ENCODE results near the gene TNKS2.
A peak's percentile ranks its signal among the peaks of the same experiment; 100 is the strongest.
"Not testable (repeated sequence)": the region's sequence is repeated elsewhere in the genome, so short reads cannot be mapped to it uniquely, and the experiment has no call there.

TNKS2 gene

DNA sequence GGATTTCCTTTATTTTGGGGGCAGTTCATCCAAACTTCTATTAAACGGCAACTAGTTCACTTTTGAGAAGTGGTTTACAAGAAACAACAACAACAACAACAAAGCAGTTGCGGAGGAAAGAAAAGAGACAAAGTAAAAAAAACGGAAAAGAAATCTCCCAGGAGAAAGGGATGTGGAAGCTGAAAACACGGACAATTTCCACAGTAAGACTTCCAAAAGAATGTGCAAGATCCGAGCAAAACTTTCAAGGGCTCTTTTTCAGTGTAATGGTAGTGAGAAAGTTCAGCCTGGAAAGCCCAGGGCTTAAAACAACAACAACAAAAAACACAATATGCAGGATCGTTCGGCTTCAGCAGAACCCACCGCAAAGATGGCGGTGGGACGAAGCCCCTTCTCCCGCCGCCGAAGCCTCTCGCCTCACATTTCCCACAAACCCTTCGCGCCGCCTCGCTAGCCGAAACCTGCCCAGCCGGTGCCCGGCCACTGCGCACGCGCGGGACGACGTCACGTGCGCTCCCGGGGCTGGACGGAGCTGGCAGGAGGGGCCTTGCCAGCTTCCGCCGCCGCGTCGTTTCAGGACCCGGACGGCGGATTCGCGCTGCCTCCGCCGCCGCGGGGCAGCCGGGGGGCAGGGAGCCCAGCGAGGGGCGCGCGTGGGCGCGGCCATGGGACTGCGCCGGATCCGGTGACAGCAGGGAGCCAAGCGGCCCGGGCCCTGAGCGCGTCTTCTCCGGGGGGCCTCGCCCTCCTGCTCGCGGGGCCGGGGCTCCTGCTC lies at the start of gene TNKS2:
TSS of gene TNKS2 (plus strand) at position 553 of the 775 bp plus-strand sequence. CDS start 265 bp downstream, outside the sequence.
- Histone ChIP-seq H3K9ac (ENCODE audit: low read length) (peak within 1 kb of the TSS; percentile 98), H3K4me3 (ENCODE audit: low read length) (peak within 1 kb of the TSS; percentile 99), H3K4me1 (ENCODE audit: control insufficient read depth, insufficient read depth, low read length) (peaks cover 16% of the 10 kb centered on the region), H3K27me3 (ENCODE audit: control insufficient read depth, insufficient read depth, low read length) (no peaks in the 10 kb centered on the region), H3K36me3 (ENCODE audit: control insufficient read depth, insufficient read depth, low read length) (peaks cover 2% of the 10 kb centered on the region), H3K27ac (ENCODE audit: low read depth, low read length) (peak within 1 kb of the TSS; percentile 95)

GRCh38 chr10:91749592-91749991 lies 48.6 kb upstream of the TNKS2 start:
- H3K4me3 ChIP-seq (ENCODE audit: low read length); H3K9ac ChIP-seq (ENCODE audit: low read length); H3K27me3 ChIP-seq (ENCODE audit: control insufficient read depth, insufficient read depth, low read length); H3K27ac ChIP-seq (ENCODE audit: low read depth, low read length); H3K4me1 ChIP-seq (ENCODE audit: control insufficient read depth, insufficient read depth, low read length); H3K36me3 ChIP-seq (ENCODE audit: control insufficient read depth, insufficient read depth, low read length): not testable (repeated sequence)

DNA sequence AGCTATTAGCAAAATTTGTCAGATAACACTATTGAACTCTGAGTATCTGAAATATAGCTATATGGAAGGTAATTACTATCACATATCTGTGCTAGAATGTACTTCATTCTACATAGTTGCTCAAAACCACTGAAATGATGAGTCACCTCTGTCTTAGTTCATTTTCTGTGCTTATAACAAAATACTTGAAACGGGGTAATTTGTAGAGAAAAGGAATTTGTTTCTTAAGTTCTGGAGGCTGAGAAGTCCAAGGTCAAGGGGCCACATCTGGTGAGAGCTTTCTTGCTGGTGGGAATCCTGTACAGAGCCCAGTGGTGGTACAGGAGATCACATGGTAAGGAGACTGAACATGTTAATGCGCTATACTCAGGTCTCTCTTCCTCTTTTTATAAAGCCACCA lies 41.9 kb upstream of the TNKS2 start:
- no peak overlapping the region for H3K4me3 ChIP-seq (ENCODE audit: low read length)
- H3K4me1 ChIP-seq (ENCODE audit: control insufficient read depth, insufficient read depth, low read length): no peaks in the 10 kb centered on the region
- H3K36me3 ChIP-seq (ENCODE audit: control insufficient read depth, insufficient read depth, low read length): no peaks in the 10 kb centered on the region
- no peak overlapping the region for H3K27ac ChIP-seq (ENCODE audit: low read depth, low read length)
- H3K9ac ChIP-seq (ENCODE audit: low read length): no peak overlapping the region
- H3K27me3 ChIP-seq (ENCODE audit: control insufficient read depth, insufficient read depth, low read length): no peaks in the 10 kb centered on the region

- Histone ChIP-seq H3K36me3 (ENCODE audit: control insufficient read depth, insufficient read depth, low read length) (no peaks in the 10 kb centered on the region), H3K9ac (ENCODE audit: low read length) (no peak overlapping the region), H3K4me3 (ENCODE audit: low read length) (no peak overlapping the region), H3K27me3 (ENCODE audit: control insufficient read depth, insufficient read depth, low read length) (peaks cover 1% of the 10 kb centered on the region), H3K27ac (ENCODE audit: low read depth, low read length) (no peak overlapping the region), H3K4me1 (ENCODE audit: control insufficient read depth, insufficient read depth, low read length) (no peaks in the 10 kb centered on the region)
Measured at GRCh38 chr10:91758303-91759146, 39.7 kb upstream of the TNKS2 start.

- Histone ChIP-seq H3K9ac (ENCODE audit: low read length) (no peak overlapping the region), H3K27me3 (ENCODE audit: control insufficient read depth, insufficient read depth, low read length) (peaks cover 1% of the 10 kb centered on the region), H3K27ac (ENCODE audit: low read depth, low read length) (no peak overlapping the region), H3K4me1 (ENCODE audit: control insufficient read depth, insufficient read depth, low read length) (no peaks in the 10 kb centered on the region), H3K36me3 (ENCODE audit: control insufficient read depth, insufficient read depth, low read length) (no peaks in the 10 kb centered on the region), H3K4me3 (ENCODE audit: low read length) (no peak overlapping the region)
Measured at GRCh38 chr10:91759581-91759986, 38.6 kb upstream of the TNKS2 start.

DNA sequence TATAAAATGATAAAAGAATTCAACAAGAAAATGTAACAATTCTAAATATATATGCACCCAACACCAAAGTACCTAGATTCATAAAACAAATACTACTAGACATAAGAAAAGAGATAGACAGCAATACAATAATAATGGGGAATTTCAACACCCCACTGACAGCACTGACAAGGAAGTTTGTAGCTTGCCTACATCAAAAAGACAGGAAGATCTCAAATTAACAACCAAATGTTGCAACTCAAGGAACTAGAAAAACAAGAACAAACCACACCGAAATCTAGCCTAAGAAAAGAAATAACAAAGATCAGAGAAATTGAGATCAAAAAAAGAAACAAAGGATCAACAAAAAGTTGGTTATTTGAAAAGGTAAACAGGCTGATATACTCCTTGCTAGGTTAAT lies 36.5 kb upstream of the TNKS2 start:
- peaks cover 1% of the 10 kb centered on the region for H3K27me3 ChIP-seq (ENCODE audit: control insufficient read depth, insufficient read depth, low read length)
- H3K9ac ChIP-seq (ENCODE audit: low read length): no peak overlapping the region
- no peak overlapping the region for H3K4me3 ChIP-seq (ENCODE audit: low read length)
- no peaks in the 10 kb centered on the region for H3K4me1 ChIP-seq (ENCODE audit: control insufficient read depth, insufficient read depth, low read length)
- H3K27ac ChIP-seq (ENCODE audit: low read depth, low read length): no peak overlapping the region
- no peaks in the 10 kb centered on the region for H3K36me3 ChIP-seq (ENCODE audit: control insufficient read depth, insufficient read depth, low read length)

DNA sequence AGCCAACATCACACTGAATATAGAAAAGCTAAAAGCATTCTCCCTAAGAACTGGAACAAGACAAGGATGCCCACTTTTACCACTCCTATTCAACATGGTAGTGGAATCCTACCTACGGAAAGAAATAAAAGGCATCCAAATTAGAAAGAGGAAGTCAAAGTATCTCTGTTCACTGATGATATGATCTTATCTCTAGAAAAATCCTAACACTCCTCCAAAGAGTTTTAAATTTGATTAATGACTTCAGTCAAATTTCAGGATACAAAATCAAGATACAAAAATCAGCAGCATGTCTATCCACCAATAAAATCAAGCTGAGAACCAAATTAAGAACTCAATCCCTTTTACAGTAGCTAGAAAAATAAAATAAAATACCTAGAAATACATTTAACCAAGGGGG lies 35.3 kb upstream of the TNKS2 start:
- Histone ChIP-seq H3K4me1 (ENCODE audit: control insufficient read depth, insufficient read depth, low read length) (no peaks in the 10 kb centered on the region), H3K36me3 (ENCODE audit: control insufficient read depth, insufficient read depth, low read length) (no peaks in the 10 kb centered on the region), H3K27ac (ENCODE audit: low read depth, low read length) (no peak overlapping the region), H3K27me3 (ENCODE audit: control insufficient read depth, insufficient read depth, low read length) (peaks cover 1% of the 10 kb centered on the region), H3K4me3 (ENCODE audit: low read length) (no peak overlapping the region), H3K9ac (ENCODE audit: low read length) (no peak overlapping the region)

DNA sequence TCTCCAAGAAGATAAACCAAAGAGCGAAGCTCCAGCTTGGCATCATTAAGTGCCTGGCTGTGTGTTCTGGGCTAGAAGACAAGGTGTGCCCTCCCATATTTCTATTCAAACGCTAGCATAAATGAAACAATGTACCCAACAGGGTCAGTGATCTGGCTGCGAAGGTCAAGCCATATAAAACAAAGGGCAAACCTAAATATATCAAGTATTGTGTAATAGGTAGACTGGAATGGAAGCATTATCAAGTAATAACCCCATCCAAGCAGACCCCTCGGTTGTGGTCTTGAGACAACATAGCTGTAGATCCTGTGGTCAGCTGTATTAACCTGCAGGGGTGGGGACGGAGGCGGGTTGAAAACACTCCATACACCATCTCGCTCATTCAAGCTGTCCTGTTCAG lies 31.6 kb upstream of the TNKS2 start:
- no peak overlapping the region for H3K27ac ChIP-seq (ENCODE audit: low read depth, low read length)

DNA sequence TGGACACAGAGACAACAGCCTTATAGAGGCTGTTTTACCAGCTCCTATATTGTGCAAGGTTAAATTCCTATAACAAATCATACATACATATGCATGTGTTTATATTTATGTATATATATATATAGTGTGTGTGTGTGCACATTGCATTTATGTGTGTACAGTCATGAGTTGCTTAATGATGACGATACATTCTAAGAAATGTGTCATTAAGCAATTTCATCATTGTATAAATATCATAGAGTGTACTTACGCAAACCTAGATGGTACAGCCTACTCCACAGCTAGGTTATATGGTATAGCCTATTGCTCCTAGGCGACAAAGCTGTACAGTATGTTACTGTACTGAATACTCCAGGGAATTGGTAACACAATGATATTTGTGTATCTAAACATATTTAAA lies 30.1 kb upstream of the TNKS2 start:
- H3K36me3 ChIP-seq (ENCODE audit: control insufficient read depth, insufficient read depth, low read length): no peaks in the 10 kb centered on the region
- H3K4me3 ChIP-seq (ENCODE audit: low read length): no peak overlapping the region
- H3K27ac ChIP-seq (ENCODE audit: low read depth, low read length): no peak overlapping the region
- H3K4me1 ChIP-seq (ENCODE audit: control insufficient read depth, insufficient read depth, low read length): no peaks in the 10 kb centered on the region
- no peak overlapping the region for H3K9ac ChIP-seq (ENCODE audit: low read length)
- H3K27me3 ChIP-seq (ENCODE audit: control insufficient read depth, insufficient read depth, low read length): no peaks in the 10 kb centered on the region

More for the DNA sequence above, 31.6 kb upstream of the TNKS2 start:
- no peaks in the 10 kb centered on the region for H3K4me1 ChIP-seq (ENCODE audit: control insufficient read depth, insufficient read depth, low read length)
- peaks cover 1% of the 10 kb centered on the region for H3K27me3 ChIP-seq (ENCODE audit: control insufficient read depth, insufficient read depth, low read length)
- no peak overlapping the region for H3K4me3 ChIP-seq (ENCODE audit: low read length)
- no peak overlapping the region for H3K9ac ChIP-seq (ENCODE audit: low read length)
- no peaks in the 10 kb centered on the region for H3K36me3 ChIP-seq (ENCODE audit: control insufficient read depth, insufficient read depth, low read length)

DNA sequence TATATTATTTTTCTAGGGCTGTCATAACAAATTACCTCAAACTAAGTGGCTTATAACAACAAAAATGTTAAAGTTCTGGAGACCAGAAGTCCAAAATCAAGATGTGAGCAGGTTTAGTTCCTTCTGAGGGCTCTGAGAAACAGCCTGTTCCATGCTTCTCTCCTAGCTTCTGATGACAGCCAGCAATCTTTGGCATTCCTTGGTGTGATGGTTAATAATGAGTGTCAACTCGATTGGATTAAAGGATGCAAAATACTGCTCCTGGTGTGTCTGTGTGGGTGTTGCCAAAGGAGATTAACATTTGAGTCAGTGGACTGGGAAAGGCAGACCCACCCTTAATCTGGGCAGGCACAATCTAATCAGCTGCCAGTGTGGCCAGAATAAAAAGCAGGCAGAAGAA lies 26.3 kb upstream of the TNKS2 start:
- Histone ChIP-seq H3K36me3 (ENCODE audit: control insufficient read depth, insufficient read depth, low read length) (no peaks in the 10 kb centered on the region), H3K27ac (ENCODE audit: low read depth, low read length) (no peak overlapping the region), H3K4me1 (ENCODE audit: control insufficient read depth, insufficient read depth, low read length) (no peaks in the 10 kb centered on the region), H3K27me3 (ENCODE audit: control insufficient read depth, insufficient read depth, low read length) (no peaks in the 10 kb centered on the region), H3K4me3 (ENCODE audit: low read length) (no peak overlapping the region), H3K9ac (ENCODE audit: low read length) (no peak overlapping the region)

- Histone ChIP-seq H3K36me3 (ENCODE audit: control insufficient read depth, insufficient read depth, low read length) (no peaks in the 10 kb centered on the region), H3K9ac (ENCODE audit: low read length) (no peak overlapping the region), H3K27me3 (ENCODE audit: control insufficient read depth, insufficient read depth, low read length) (no peaks in the 10 kb centered on the region), H3K4me1 (ENCODE audit: control insufficient read depth, insufficient read depth, low read length) (no peaks in the 10 kb centered on the region), H3K27ac (ENCODE audit: low read depth, low read length) (no peak overlapping the region), H3K4me3 (ENCODE audit: low read length) (no peak overlapping the region)
Measured at GRCh38 chr10:91772461-91772860, 25.8 kb upstream of the TNKS2 start.

GRCh38 chr10:91772869-91773268 lies 25.4 kb upstream of the TNKS2 start:
- H3K27me3 ChIP-seq (ENCODE audit: control insufficient read depth, insufficient read depth, low read length): no peaks in the 10 kb centered on the region
- no peak overlapping the region for H3K27ac ChIP-seq (ENCODE audit: low read depth, low read length)
- no peak overlapping the region for H3K4me3 ChIP-seq (ENCODE audit: low read length)
- no peaks in the 10 kb centered on the region for H3K4me1 ChIP-seq (ENCODE audit: control insufficient read depth, insufficient read depth, low read length)
- H3K9ac ChIP-seq (ENCODE audit: low read length): no peak overlapping the region
- no peaks in the 10 kb centered on the region for H3K36me3 ChIP-seq (ENCODE audit: control insufficient read depth, insufficient read depth, low read length)

Data from rectal smooth muscle tissue (tissue), 1 donor.